Astrocyte (in vitro differentiated cells and primary cell): ENCODE results near the gene COL6A3. TPM values are rescaled to one million over a fixed set of nuclear protein-coding genes. Genes with fewer than 3 reads are reported as not detected.

Source experiments
- DNase-seq: peaks from one replicate; pipeline ENCODE4 v3.0.0-alpha.2; 2010; ENCODE audit warnings: low read depth
- FAIRE-seq: peaks from 2 replicates; lab custom pipeline; 2011; peaks lifted over from hg19 to GRCh38; lab: Jason Lieb, UNC
- H2AFZ ChIP-seq: 2 replicates; pipeline ENCODE4 v1.6.0; 2012; ENCODE audit warnings: low read depth, low read length, inconsistent platforms
- H3K27ac ChIP-seq: 2 replicates; pipeline ENCODE4 v1.5.1; 2011; ENCODE audit warnings: low read depth, low read length, inconsistent platforms
- H3K27me3 ChIP-seq: 2 replicates; pipeline ENCODE4 v1.6.0; 2011; ENCODE audit warnings: low read length, inconsistent platforms; ENCODE audit not compliant: insufficient read depth
- H3K36me3 ChIP-seq: 2 replicates; pipeline ENCODE4 v1.5.1; 2011; ENCODE audit warnings: low read length, inconsistent platforms; ENCODE audit not compliant: insufficient read depth
- H3K4me1 ChIP-seq: 2 replicates; pipeline ENCODE4 v1.5.1; 2011; ENCODE audit warnings: low read length, inconsistent platforms; ENCODE audit not compliant: insufficient read depth
- H3K4me2 ChIP-seq: 2 replicates; pipeline ENCODE4 v1.6.0; 2012; ENCODE audit warnings: low read length, inconsistent platforms
- H3K4me3 ChIP-seq: 2 replicates; pipeline ENCODE4 v1.5.1; 2011; ENCODE audit warnings: low read depth, mild to moderate bottlenecking, low read length, inconsistent platforms; ENCODE audit not compliant: insufficient read depth
- H3K79me2 ChIP-seq: 2 replicates; pipeline ENCODE4 v1.6.0; 2012; ENCODE audit warnings: mild to moderate bottlenecking, low read length, inconsistent platforms; ENCODE audit not compliant: insufficient read depth
- H3K9ac ChIP-seq: 2 replicates; pipeline ENCODE4 v1.6.0; 2012; ENCODE audit warnings: mild to moderate bottlenecking, low read length, inconsistent platforms
- H3K9me3 ChIP-seq: 2 replicates; pipeline ENCODE4 v1.5.1; 2012; ENCODE audit warnings: low read depth, mild to moderate bottlenecking, low read length, inconsistent platforms; ENCODE audit not compliant: insufficient read depth
- H4K20me1 ChIP-seq: 2 replicates; pipeline ENCODE4 v1.6.0; 2012; ENCODE audit warnings: low read length, inconsistent platforms; ENCODE audit not compliant: insufficient read depth
- H3K27ac Mint-ChIP-seq: one replicate; pipeline ENCODE4 v1.8.0; 2021; ENCODE audit warnings: mild to moderate bottlenecking, mixed read lengths; ENCODE audit not compliant: unreplicated experiment
- H3K27me3 Mint-ChIP-seq: one replicate; pipeline ENCODE4 v1.8.0; 2021; ENCODE audit warnings: low read depth, mixed read lengths; ENCODE audit not compliant: unreplicated experiment
- H3K36me3 Mint-ChIP-seq: one replicate; pipeline ENCODE4 v1.8.0; 2021; ENCODE audit warnings: low read depth, mixed read lengths; ENCODE audit not compliant: unreplicated experiment
- H3K4me1 Mint-ChIP-seq: one replicate; pipeline ENCODE4 v1.8.0; 2021; ENCODE audit warnings: low read depth, mixed read lengths; ENCODE audit not compliant: unreplicated experiment
- H3K4me3 Mint-ChIP-seq: one replicate; pipeline ENCODE4 v1.8.0; 2021; ENCODE audit warnings: mild to moderate bottlenecking, moderate library complexity, mixed read lengths; ENCODE audit not compliant: unreplicated experiment
- H3K9me3 Mint-ChIP-seq: one replicate; pipeline ENCODE4 v1.8.0; 2021; ENCODE audit warnings: mild to moderate bottlenecking, mixed read lengths; ENCODE audit not compliant: unreplicated experiment
- CTCF ChIP-seq: IDR thresholded peaks from 2 replicates; pipeline ENCODE4 v1.5.1; 2011; ENCODE audit warnings: low read depth, mild to moderate bottlenecking, inconsistent platforms, low read length, moderate library complexity; ENCODE audit not compliant: insufficient read depth
- EZH2 ChIP-seq: IDR thresholded peaks from 2 replicates; pipeline ENCODE4 v1.6.1; 2012; ENCODE audit warnings: mild to moderate bottlenecking, low read length, inconsistent platforms; ENCODE audit not compliant: insufficient read depth
- total RNA-seq: library from RNA; stranded (reverse); gene quantifications from 2 replicates; pipeline ENCODE4 v1.2.1, GENCODE V29; 2021

Gene COL6A3
- total RNA-seq, 1 donor from 2014 or later, result 200 TPM

GRCh38 chr2:237348281-237348865 is 65.6 kb downstream of the COL6A3 start:
- no peaks in the 10 kb centered on the region for H3K79me2 ChIP-seq
- peaks cover 68% of the 10 kb centered on the region for H3K36me3 Mint-ChIP-seq
- H3K27me3 ChIP-seq, result no peaks in the 10 kb centered on the region
- H3K9me3 Mint-ChIP-seq, result peaks cover 2% of the 10 kb centered on the region
- peaks cover 46% of the 10 kb centered on the region for H3K36me3 ChIP-seq
- H3K27me3 Mint-ChIP-seq, result peaks cover 12% of the 10 kb centered on the region
- no peak overlapping the region for H3K27ac ChIP-seq
- no peaks in the 10 kb centered on the region for H4K20me1 ChIP-seq
- no peak overlapping the region for H3K9ac ChIP-seq
- no peak overlapping the region for H3K27ac Mint-ChIP-seq
- H3K4me3 Mint-ChIP-seq, result no peak overlapping the region
- H3K4me3 ChIP-seq, result no peak overlapping the region
- no peak overlapping the region for H3K4me2 ChIP-seq
- H3K4me1 ChIP-seq, result peaks cover 14% of the 10 kb centered on the region
- DNase-seq (no peak), FAIRE-seq (no peak)
- peaks cover 12% of the 10 kb centered on the region for H3K4me1 Mint-ChIP-seq
- H2AFZ ChIP-seq, result no peak overlapping the region
- no peaks in the 10 kb centered on the region for H3K9me3 ChIP-seq
- TF ChIP-seq EZH2, result no peak
- no peak for TF ChIP-seq CTCF

- peaks cover 5% of the 10 kb centered on the region for H3K27me3 Mint-ChIP-seq
- DNase-seq (peak; percentile 36), FAIRE-seq (peak; percentile 9)
- Histone ChIP-seq H3K27ac (no peak overlapping the region), H3K9me3 (no peaks in the 10 kb centered on the region), H3K4me2 (no peak overlapping the region), H3K4me3 (no peak overlapping the region), H3K79me2 (no peaks in the 10 kb centered on the region), H2AFZ (no peak overlapping the region), H3K27me3 (no peaks in the 10 kb centered on the region), H3K9ac (no peak overlapping the region), H3K36me3 (peaks cover 49% of the 10 kb centered on the region), H3K4me1 (peaks cover 14% of the 10 kb centered on the region), H4K20me1 (no peaks in the 10 kb centered on the region)
- peak overlapping the region; percentile 26 for H3K27ac Mint-ChIP-seq
- peak overlapping the region; percentile 34 for H3K4me3 Mint-ChIP-seq
- H3K9me3 Mint-ChIP-seq, result peaks cover 2% of the 10 kb centered on the region
- H3K36me3 Mint-ChIP-seq, result peaks cover 54% of the 10 kb centered on the region
- TF ChIP-seq CTCF (no peak), EZH2 (no peak)
- peaks cover 12% of the 10 kb centered on the region for H3K4me1 Mint-ChIP-seq
These were observed 67.9 kb downstream of the COL6A3 start for GRCh38 chr2:237345891-237346640.

GRCh38 chr2:237345411-237345810 is 68.6 kb downstream of the COL6A3 start:
- TF ChIP-seq EZH2, result no peak
- no peak for TF ChIP-seq CTCF
- peaks cover 4% of the 10 kb centered on the region for H3K27me3 Mint-ChIP-seq
- no peak overlapping the region for H3K9ac ChIP-seq
- FAIRE-seq (no peak), DNase-seq (no peak)
- H3K27me3 ChIP-seq, result no peaks in the 10 kb centered on the region
- no peaks in the 10 kb centered on the region for H4K20me1 ChIP-seq
- H3K4me2 ChIP-seq, result no peak overlapping the region
- H3K27ac ChIP-seq, result no peak overlapping the region
- peak overlapping the region; percentile 34 for H3K4me3 Mint-ChIP-seq
- no peaks in the 10 kb centered on the region for H3K9me3 ChIP-seq
- peaks cover 55% of the 10 kb centered on the region for H3K36me3 Mint-ChIP-seq
- no peak overlapping the region for H3K4me3 ChIP-seq
- peaks cover 14% of the 10 kb centered on the region for H3K4me1 ChIP-seq
- peaks cover 12% of the 10 kb centered on the region for H3K4me1 Mint-ChIP-seq
- H2AFZ ChIP-seq, result no peak overlapping the region
- H3K27ac Mint-ChIP-seq, result peak overlapping the region; percentile 47
- peaks cover 2% of the 10 kb centered on the region for H3K9me3 Mint-ChIP-seq
- no peaks in the 10 kb centered on the region for H3K79me2 ChIP-seq
- H3K36me3 ChIP-seq, result peaks cover 47% of the 10 kb centered on the region
